ENCODE results near the gene SULT1A2.
"Not testable (repeated sequence)": the region's sequence is repeated elsewhere in the genome, so short reads cannot be mapped to it uniquely, and the experiment has no call there.

The SULT1A2 gene

GRCh38 chr16:28596840-28597691, at the start of gene SULT1A2:
Gene SULT1A2 (minus strand): TSS chr16:28597050. CDS start chr16:28595930, 1,120 bp downstream.
- peak; percentile 86 for TF ChIP-seq TEAD4 (IDR thresholded peaks at IDR 0.05)
- TF ChIP-seq RAD21 (IDR thresholded peaks at IDR 0.05; ENCODE audit: low read depth), result peak; percentile 13; the same call in 1 of the 2 replicates
- peak; percentile 72 for TF ChIP-seq NFIC (IDR thresholded peaks at IDR 0.05)
- no peak for TF ChIP-seq EP300 (IDR thresholded peaks at IDR 0.05; ENCODE audit: borderline replicate concordance)
- TF ChIP-seq ZBTB7A (IDR thresholded peaks at IDR 0.05; ENCODE audit: low read depth), result no peak
- no peak for TF ChIP-seq USF1 (IDR thresholded peaks at IDR 0.05)
- TF ChIP-seq CREB1 (IDR thresholded peaks at IDR 0.05; ENCODE audit: low read depth), result no peak
- no peak; the same call in 1 of the 2 replicates for TF ChIP-seq TAF1 (IDR thresholded peaks at IDR 0.05; ENCODE audit: low read depth)
- TF ChIP-seq CEBPB (IDR thresholded peaks at IDR 0.05), result no peak
- TF ChIP-seq TCF12 (IDR thresholded peaks at IDR 0.05; ENCODE audit: low read depth), result peak; percentile 66; the same call in 1 of the 2 replicates
- no peak for TF ChIP-seq YY1 (IDR thresholded peaks at IDR 0.05; ENCODE audit: low read depth)
- no peak for TF ChIP-seq FOXM1 (IDR thresholded peaks at IDR 0.05; ENCODE audit: borderline replicate concordance, low read depth)
- TF ChIP-seq MAX (IDR thresholded peaks at IDR 0.05), result peak; percentile 51; the same call in 1 of the 2 replicates
- no peak for TF ChIP-seq REST (IDR thresholded peaks at IDR 0.05; ENCODE audit: low read depth)
- peak; percentile 93 for TF ChIP-seq EGR1 (IDR thresholded peaks at IDR 0.05)

- TF ChIP-seq USF1 (IDR thresholded peaks at IDR 0.05); FOXM1 (IDR thresholded peaks at IDR 0.05; ENCODE audit: borderline replicate concordance, low read depth); ZBTB7A (IDR thresholded peaks at IDR 0.05; ENCODE audit: low read depth): not testable (repeated sequence)
Observed at GRCh38 chr16:28637765-28638164, 40.9 kb upstream of the SULT1A2 start, which contains the start of gene NPIPB8. Gene NPIPB8 (plus strand): TSS chr16:28638065. CDS start chr16:28638361, 296 bp downstream.

- TF ChIP-seq TEAD4 (IDR thresholded peaks at IDR 0.05), result peak; percentile 21; the same call in 1 of the 2 replicates
Observed at GRCh38 chr16:28636093-28636823, 39.4 kb upstream of the SULT1A2 start.

- TF ChIP-seq TAF1 (IDR thresholded peaks at IDR 0.05; ENCODE audit: low read depth), result peak; percentile 73; the same call in 1 of the 2 replicates
- TF ChIP-seq TCF12 (IDR thresholded peaks at IDR 0.05; ENCODE audit: low read depth), result peak; percentile 50; the same call in 1 of the 2 replicates
- TF ChIP-seq RAD21 (IDR thresholded peaks at IDR 0.05; ENCODE audit: low read depth), result no peak
- TF ChIP-seq EGR1 (IDR thresholded peaks at IDR 0.05), result 0 out of 2 replicates have a peak, but pooled peaks have one; percentile 25
- peak; percentile 87 for TF ChIP-seq MAX (IDR thresholded peaks at IDR 0.05)
- TF ChIP-seq REST (IDR thresholded peaks at IDR 0.05; ENCODE audit: low read depth), result no peak
- TF ChIP-seq EP300 (IDR thresholded peaks at IDR 0.05; ENCODE audit: borderline replicate concordance), result no peak
- TF ChIP-seq ZBTB7A (IDR thresholded peaks at IDR 0.05; ENCODE audit: low read depth), result no peak
- no peak; the same call in 1 of the 2 replicates for TF ChIP-seq USF1 (IDR thresholded peaks at IDR 0.05)
- TF ChIP-seq TEAD4 (IDR thresholded peaks at IDR 0.05), result no peak
- TF ChIP-seq CREB1 (IDR thresholded peaks at IDR 0.05; ENCODE audit: low read depth), result no peak
- TF ChIP-seq FOXM1 (IDR thresholded peaks at IDR 0.05; ENCODE audit: borderline replicate concordance, low read depth), result no peak
- no peak for TF ChIP-seq NFIC (IDR thresholded peaks at IDR 0.05)
- TF ChIP-seq YY1 (IDR thresholded peaks at IDR 0.05; ENCODE audit: low read depth), result peak; percentile 52; the same call in 1 of the 2 replicates
- TF ChIP-seq CEBPB (IDR thresholded peaks at IDR 0.05), result no peak
Observed at GRCh38 chr16:28623172-28623711, 26.4 kb upstream of the SULT1A2 start.

All from Ishikawa (cell line).